OCI-LY1 (cell line): ENCODE measurements around the gene ZNF444.
"Not testable (repeated sequence)": the region's sequence is repeated elsewhere in the genome, so short reads cannot be mapped to it uniquely, and the experiment has no call there.

ENCODE experiments used
- H2AFZ ChIP-seq: fragments of 200-600 bp; sonication (generic), shearing (Covaris generic); 2 replicates; pipeline ENCODE4 v1.6.0; 2014; ENCODE audit warnings: antibody characterized with exemption, mild to moderate bottlenecking, low read length
- H3F3A ChIP-seq: fragments of 200-600 bp; sonication (generic), shearing (Covaris generic); 2 replicates; pipeline ENCODE4 v1.6.0; 2014; ENCODE audit warnings: mild to moderate bottlenecking, antibody characterized with exemption, low read length, moderate library complexity; ENCODE audit not compliant: insufficient read depth
- H3K27ac ChIP-seq: fragments of 200-600 bp; sonication (generic); 2 replicates; pipeline ENCODE4 v1.5.1; 2014; ENCODE audit warnings: low read length, mixed run types, mild to moderate bottlenecking, low read depth; ENCODE audit not compliant: poor library complexity, severe bottlenecking
- H3K27me3 ChIP-seq: fragments of 200-600 bp; sonication (generic); 2 replicates; pipeline ENCODE4 v1.6.0; 2014; ENCODE audit warnings: antibody characterized with exemption, mild to moderate bottlenecking, low read length, moderate library complexity; ENCODE audit not compliant: insufficient read depth
- H3K36me3 ChIP-seq: fragments of 200-600 bp; sonication (generic); 2 replicates; pipeline ENCODE4 v1.6.1; 2014; ENCODE audit warnings: mild to moderate bottlenecking, antibody characterized with exemption, low read length, moderate library complexity, mixed read lengths; ENCODE audit not compliant: insufficient read depth
- H3K4me1 ChIP-seq: fragments of 200-600 bp; sonication (generic); 2 replicates; pipeline ENCODE4 v1.5.1; 2014; ENCODE audit warnings: mild to moderate bottlenecking, low read length, moderate library complexity; ENCODE audit not compliant: insufficient read depth, severe bottlenecking
- H3K4me2 ChIP-seq: fragments of 200-600 bp; sonication (generic), shearing (Covaris generic); 2 replicates; pipeline ENCODE4 v1.6.1; 2014; ENCODE audit warnings: low read length
- H3K4me3 ChIP-seq: fragments of 200-600 bp; sonication (generic); 2 replicates; pipeline ENCODE4 v1.5.1; 2014; ENCODE audit warnings: low read length, low read depth, mild to moderate bottlenecking, mixed read lengths; ENCODE audit not compliant: poor library complexity, severe bottlenecking
- H3K79me2 ChIP-seq: fragments of 200-600 bp; shearing (Covaris generic); 2 replicates; pipeline ENCODE4 v1.6.1; 2016; ENCODE audit warnings: mixed run types, low read length, mixed read lengths; ENCODE audit not compliant: insufficient read depth
- H3K9ac ChIP-seq: fragments of 200-600 bp; sonication (generic), shearing (Covaris generic); 2 replicates; pipeline ENCODE4 v1.6.1; 2014; ENCODE audit warnings: mild to moderate bottlenecking, low read length, mixed read lengths
- H3K9me2 ChIP-seq: fragments of 200-600 bp; sonication (generic), shearing (Covaris generic); 2 replicates; pipeline ENCODE4 v1.6.1; 2014; ENCODE audit warnings: low read depth, mild to moderate bottlenecking, low read length, mixed read lengths
- H3K9me3 ChIP-seq: fragments of 200-600 bp; shearing (Covaris generic); 2 replicates; pipeline ENCODE4 v1.6.1; 2014; ENCODE audit warnings: low read length, mixed read lengths
- H4K20me1 ChIP-seq: fragments of 200-600 bp; sonication (generic), shearing (Covaris generic); 2 replicates; pipeline ENCODE4 v1.6.0; 2016; ENCODE audit warnings: mild to moderate bottlenecking, low read length; ENCODE audit not compliant: insufficient read depth
- CTCF ChIP-seq: fragments of 200-600 bp; sonication (generic), shearing (Covaris generic); IDR thresholded peaks from 2 replicates; pipeline ENCODE4 v1.5.1; 2017; ENCODE audit warnings: mild to moderate bottlenecking, antibody characterized with exemption, low read length, moderate library complexity, mixed read lengths
- EZH2 ChIP-seq: fragments of 200-600 bp; sonication (generic), shearing (Covaris generic); IDR thresholded peaks from 2 replicates; pipeline ENCODE4 v1.8.0; 2017; ENCODE audit warnings: borderline replicate concordance, mixed run types, mild to moderate bottlenecking, antibody characterized with exemption, low read length, moderate library complexity, mixed read lengths

Gene ZNF444

GRCh38 chr19:56103027-56103614, 38.0 kb upstream of the ZNF444 start:
- Histone ChIP-seq H4K20me1 (no peaks in the 10 kb centered on the region), H3K9me3 (no peaks in the 10 kb centered on the region), H3K79me2 (peaks cover 5% of the 10 kb centered on the region; the same call in 1 of the 2 replicates), H3K9ac (no peak overlapping the region), H3K27ac (no peak overlapping the region), H3K9me2 (no peaks in the 10 kb centered on the region), H3K4me2 (no peak overlapping the region), H3K4me3 (no peak overlapping the region), H2AFZ (no peak overlapping the region), H3K36me3 (peaks cover 19% of the 10 kb centered on the region), H3F3A (no peaks in the 10 kb centered on the region), H3K4me1 (peaks cover 6% of the 10 kb centered on the region), H3K27me3 (no peaks in the 10 kb centered on the region)
- TF ChIP-seq EZH2, result no peak
- TF ChIP-seq CTCF, result no peak

- H3K36me3 ChIP-seq, result peaks cover 15% of the 10 kb centered on the region
- no peak for TF ChIP-seq CTCF
- TF ChIP-seq EZH2, result no peak
- no peak overlapping the region for H2AFZ ChIP-seq
- no peak overlapping the region for H3K27ac ChIP-seq
- H3K4me2 ChIP-seq, result no peak overlapping the region
- no peaks in the 10 kb centered on the region for H3K9me3 ChIP-seq
- H3K9ac ChIP-seq, result no peak overlapping the region
- no peak overlapping the region for H3K4me3 ChIP-seq
- no peaks in the 10 kb centered on the region for H3K9me2 ChIP-seq
- no peaks in the 10 kb centered on the region for H3F3A ChIP-seq
- H4K20me1 ChIP-seq, result no peaks in the 10 kb centered on the region
- H3K79me2 ChIP-seq, result peaks cover 5% of the 10 kb centered on the region; the same call in 1 of the 2 replicates
- H3K4me1 ChIP-seq, result peaks cover 6% of the 10 kb centered on the region
- H3K27me3 ChIP-seq, result no peaks in the 10 kb centered on the region
Observed at GRCh38 chr19:56104423-56104822, 36.7 kb upstream of the ZNF444 start.

GRCh38 chr19:56105090-56105701, 35.9 kb upstream of the ZNF444 start:
- Histone ChIP-seq H2AFZ (no peak overlapping the region), H3K9me3 (no peaks in the 10 kb centered on the region), H3K4me3 (no peak overlapping the region), H3K27me3 (no peaks in the 10 kb centered on the region), H3K36me3 (peaks cover 15% of the 10 kb centered on the region), H4K20me1 (no peaks in the 10 kb centered on the region), H3K9me2 (no peaks in the 10 kb centered on the region), H3K4me2 (peak overlapping the region; percentile 13), H3K9ac (no peak overlapping the region; the same call in 1 of the 2 replicates), H3K4me1 (peaks cover 8% of the 10 kb centered on the region), H3K79me2 (peaks cover 5% of the 10 kb centered on the region; the same call in 1 of the 2 replicates), H3K27ac (peak overlapping the region; percentile 53), H3F3A (no peaks in the 10 kb centered on the region)
- TF ChIP-seq CTCF (peak; percentile 65), EZH2 (no peak)

- H3K9me3 ChIP-seq, H3K79me2 ChIP-seq, H3K27me3 ChIP-seq, H3K27ac ChIP-seq, H3K9me2 ChIP-seq, H3F3A ChIP-seq, H4K20me1 ChIP-seq, H2AFZ ChIP-seq, H3K9ac ChIP-seq, H3K4me3 ChIP-seq: not testable (repeated sequence)
- Histone ChIP-seq H3K4me1 (peaks cover 15% of the 10 kb centered on the region), H3K4me2 (peak overlapping the region; percentile 13), H3K36me3 (peaks cover 15% of the 10 kb centered on the region)
Observed at GRCh38 chr19:56105831-56106396, 35.2 kb upstream of the ZNF444 start.
